Testis (tissue), 2 donors: ENCODE data around the gene NDST3.

Source experiments
- CTCF ChIP-seq, 3 experiments: fragments of 450-650 bp in 2 of 3; fragments of 200-600 bp in 1 of 3; sonication (generic) in 1 of 3; IDR thresholded peaks; one replicate each; pipeline ENCODE4 v1.5.1; 2016 to 2019; ENCODE audit warnings: antibody characterized with exemption in 3 of 3, mild to moderate bottlenecking in 2 of 3, moderate library complexity in 1 of 3
- POLR2A ChIP-seq: fragments of 450-650 bp; IDR thresholded peaks from one replicate; pipeline ENCODE4 v1.6.1; 2017; ENCODE audit warnings: antibody characterized with exemption, mild to moderate bottlenecking, moderate library complexity

- TF ChIP-seq CTCF (IDR thresholded peaks at IDR 0.05) (no peak), POLR2A (no peak)
Measured at GRCh38 chr4:118268780-118269179, 234.5 kb downstream of the NDST3 start.
